Transverse colon (tissue), 4 donors: ENCODE results near the gene RPS6KB1. TPM values are rescaled to one million over a fixed set of nuclear protein-coding genes. Genes with fewer than 3 reads are reported as not detected.
"Not testable (repeated sequence)": the region's sequence is repeated elsewhere in the genome, so short reads cannot be mapped to it uniquely, and the experiment has no call there.

ENCODE experiments used
- DNase-seq: peaks from one replicate; pipeline ENCODE4 v3.0.0-alpha.2; 2019
- H3K27ac ChIP-seq, 4 donors: fragments of 200-600 bp; sonication (generic); 2 replicates each; pipeline ENCODE4 v1.5.1; 2016 to 2018; ENCODE audit warnings: inconsistent platforms in 4 of 4
- H3K27me3 ChIP-seq: fragments of 200-600 bp; sonication (generic); 2 replicates; pipeline ENCODE4 v1.5.1; 2017; ENCODE audit warnings: inconsistent platforms
- H3K36me3 ChIP-seq, 4 donors: fragments of 200-600 bp; sonication (generic); 2 replicates each; pipeline ENCODE4 v1.5.1; 2017 to 2019; ENCODE audit warnings: inconsistent platforms in 4 of 4
- H3K4me1 ChIP-seq, 4 donors: fragments of 200-600 bp; sonication (generic); 2 replicates each; pipeline ENCODE4 v1.5.1; 2017 to 2020; ENCODE audit warnings: inconsistent platforms in 4 of 4
- H3K4me3 ChIP-seq, 4 donors: fragments of 200-600 bp; sonication (generic); 1 replicate in 1 of 4; 2 replicates in 3 of 4; pipeline versions ENCODE4 v1.5.1 to v1.6.1; 2017 to 2019; ENCODE audit warnings: inconsistent platforms in 4 of 4
- H3K9me3 ChIP-seq, 2 donors: fragments of 200-600 bp; sonication (generic); 2 replicates each; pipeline ENCODE4 v1.5.1; 2017 to 2019; ENCODE audit warnings: inconsistent platforms in 2 of 2
- EP300 ChIP-seq: sonication (generic); formaldehyde crosslinking; IDR thresholded peaks from one replicate; pipeline ENCODE4 v1.6.1; 2017; ENCODE audit warnings: antibody characterized with exemption, low read depth
- POLR2A ChIP-seq: fragments of 450-650 bp; IDR thresholded peaks from one replicate; pipeline ENCODE4 v1.6.1; 2016; ENCODE audit warnings: antibody characterized with exemption, mild to moderate bottlenecking, moderate library complexity
- POLR2AphosphoS5 ChIP-seq, 3 donors: sonication (generic); formaldehyde crosslinking; IDR thresholded peaks; one replicate each; pipeline ENCODE4 v1.6.1; 2016; ENCODE audit warnings: antibody characterized with exemption in 3 of 3
- WGBS, 2 donors: methylation state at CpG; one replicate each; pipeline ENCODE4 v1.1.5; 2018; ENCODE audit warnings: low coverage in 1 of 2; 5-methylcytosine and 5-hydroxymethylcytosine counted together
- in situ Hi-C, 4 donors: fragments of 200-750 bp; cut with MboI; loops; one replicate each; pipeline versions ENCODE4 v1.15.0 to v1.15.1; 2017; ENCODE audit warnings: low sequenced_read_pairs in 3 of 4, low pct_ligation_motif_present in 1 of 4, low pct_unique_long_range_greater_than_20kb in 1 of 4
- intact Hi-C: fragments of 100-400 bp; cut with DNase I; formaldehyde crosslinking; loops from one replicate; pipeline ENCODE4 v1.15.1; 2023; ENCODE audit warnings: low total_unique reads
- total RNA-seq, 4 donors: library from RNA; depleted of rRNA; stranded (reverse); fragments of >200 nt; gene quantifications; one replicate each; pipeline ENCODE4 v1.1.0, GENCODE V29; 2016
- TF ChIP-seq, protein P1 (sequence below), 5 experiments: fragments of 200-600 bp in 3 of 5; fragments of 450-650 bp in 2 of 5; sonication (generic) in 3 of 5; IDR thresholded peaks; 1 replicate in 2 of 5; 2 replicates in 3 of 5; pipeline ENCODE4 v1.5.1; 2016 to 2017; ENCODE audit warnings: antibody characterized with exemption in 5 of 5, inconsistent platforms in 3 of 5, mild to moderate bottlenecking in 2 of 5, moderate library complexity in 1 of 5

The RPS6KB1 gene
- total RNA-seq, 4 donors from 2014 or later = 18.3 to 51.3 (median 28.1) TPM

DNA sequence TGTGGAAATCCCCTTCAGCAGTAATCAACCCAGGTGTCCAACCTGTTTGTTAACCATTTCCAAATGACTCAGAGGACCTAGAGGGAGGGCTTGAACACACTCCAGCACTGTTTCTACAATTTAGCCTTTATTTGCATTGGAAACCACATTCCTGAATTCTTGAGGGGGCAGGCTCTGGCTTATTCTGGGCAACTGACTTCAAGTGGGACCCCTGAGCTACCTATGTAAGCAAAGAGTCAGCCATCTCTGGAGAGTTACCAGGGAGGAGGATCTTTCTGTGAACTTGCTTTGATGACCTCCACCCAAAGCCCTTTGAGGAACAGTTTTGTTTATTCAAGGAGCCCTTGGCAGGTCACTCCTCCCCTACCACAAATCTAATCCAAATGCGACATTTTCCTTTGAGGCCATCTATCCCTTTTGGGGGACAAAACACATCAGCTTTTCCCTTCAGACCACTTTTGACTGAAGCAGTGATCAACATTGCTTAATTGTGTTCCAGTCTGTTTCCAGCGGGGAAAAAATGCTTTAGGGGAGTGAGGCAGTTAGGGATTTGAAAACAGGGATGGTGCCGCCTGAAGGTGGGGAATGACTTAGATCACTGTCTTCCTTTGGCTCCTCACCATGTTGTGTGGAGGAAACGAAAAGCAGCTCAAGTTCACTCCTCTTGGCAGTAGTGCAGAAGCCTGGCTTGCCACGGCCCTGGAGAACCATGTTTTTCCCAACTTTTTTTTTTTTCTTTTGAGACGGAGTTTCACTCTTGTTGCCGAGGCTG is 46.3 kb upstream of the RPS6KB1 start:
- intact Hi-C loops = no loop called here
- H3K27me3 ChIP-seq = no peaks in the 10 kb centered on the region
- in situ Hi-C loops = no loop called here
- 7 to 24% methylated on average over 4 to 7 of the region's 7 CpGs for WGBS, 2 donors
- H3K27ac ChIP-seq = peak overlapping the region; percentile 91 to 99 (median 95)
- no peak for TF ChIP-seq EP300
- TF ChIP-seq POLR2AphosphoS5 (IDR thresholded peaks at IDR 0.05) = peak in 2 of 3 donors; percentile 58 to 66
- TF ChIP-seq POLR2A = peak; percentile 13
- TF ChIP-seq, protein P1, sequence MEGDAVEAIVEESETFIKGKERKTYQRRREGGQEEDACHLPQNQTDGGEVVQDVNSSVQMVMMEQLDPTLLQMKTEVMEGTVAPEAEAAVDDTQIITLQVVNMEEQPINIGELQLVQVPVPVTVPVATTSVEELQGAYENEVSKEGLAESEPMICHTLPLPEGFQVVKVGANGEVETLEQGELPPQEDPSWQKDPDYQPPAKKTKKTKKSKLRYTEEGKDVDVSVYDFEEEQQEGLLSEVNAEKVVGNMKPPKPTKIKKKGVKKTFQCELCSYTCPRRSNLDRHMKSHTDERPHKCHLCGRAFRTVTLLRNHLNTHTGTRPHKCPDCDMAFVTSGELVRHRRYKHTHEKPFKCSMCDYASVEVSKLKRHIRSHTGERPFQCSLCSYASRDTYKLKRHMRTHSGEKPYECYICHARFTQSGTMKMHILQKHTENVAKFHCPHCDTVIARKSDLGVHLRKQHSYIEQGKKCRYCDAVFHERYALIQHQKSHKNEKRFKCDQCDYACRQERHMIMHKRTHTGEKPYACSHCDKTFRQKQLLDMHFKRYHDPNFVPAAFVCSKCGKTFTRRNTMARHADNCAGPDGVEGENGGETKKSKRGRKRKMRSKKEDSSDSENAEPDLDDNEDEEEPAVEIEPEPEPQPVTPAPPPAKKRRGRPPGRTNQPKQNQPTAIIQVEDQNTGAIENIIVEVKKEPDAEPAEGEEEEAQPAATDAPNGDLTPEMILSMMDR (IDR thresholded peaks at IDR 0.05) = peak in 1 of 5 experiments; percentile 14
- no peaks in the 10 kb centered on the region for H3K36me3 ChIP-seq
- peak overlapping the region in 1 of 4 donors; percentile 10 for H3K4me3 ChIP-seq
- H3K4me1 ChIP-seq = peaks cover 35 to 96% (median 84%) of the 10 kb centered on the region in 4 donors
- peak; percentile 51 for DNase-seq
- no peaks in the 10 kb centered on the region for H3K9me3 ChIP-seq

DNA sequence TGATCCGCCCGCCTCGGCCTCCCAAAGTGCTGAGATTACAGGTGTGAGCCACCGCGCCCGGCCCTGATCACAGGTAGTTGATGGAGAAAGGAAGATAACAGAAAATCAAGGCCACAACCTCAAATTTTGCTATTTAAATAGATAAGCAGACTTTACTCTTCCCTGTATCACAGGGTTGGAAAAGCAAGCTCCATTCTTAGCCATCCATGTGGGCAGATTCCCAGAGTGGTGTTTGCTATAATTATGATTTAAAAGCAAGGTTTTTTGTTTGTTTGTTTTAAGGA is 44.6 kb upstream of the RPS6KB1 start:
- peaks cover 47 to 98% (median 91%) of the 10 kb centered on the region in 4 donors for H3K4me1 ChIP-seq
- no peaks in the 10 kb centered on the region for H3K36me3 ChIP-seq
- WGBS, 2 donors = 68% methylated on average over 6 of the region's 6 CpGs; no CpG with 5 or more reads in 1 of the 2 donors
- no peak for DNase-seq
- TF ChIP-seq EP300 (no peak), POLR2AphosphoS5 (IDR thresholded peaks at IDR 0.05) (no peak), POLR2A (no peak)
- TF ChIP-seq, protein P1 (IDR thresholded peaks at IDR 0.05) = no peak
- in situ Hi-C loops (no loop called here), intact Hi-C loops (no loop called here)
- peak overlapping the region in 2 of 4 donors; percentile 6 to 35 for H3K4me3 ChIP-seq
- H3K27ac ChIP-seq = peak overlapping the region; percentile 91 to 99 (median 95)
- H3K27me3 ChIP-seq = no peaks in the 10 kb centered on the region
- H3K9me3 ChIP-seq = no peaks in the 10 kb centered on the region

DNA sequence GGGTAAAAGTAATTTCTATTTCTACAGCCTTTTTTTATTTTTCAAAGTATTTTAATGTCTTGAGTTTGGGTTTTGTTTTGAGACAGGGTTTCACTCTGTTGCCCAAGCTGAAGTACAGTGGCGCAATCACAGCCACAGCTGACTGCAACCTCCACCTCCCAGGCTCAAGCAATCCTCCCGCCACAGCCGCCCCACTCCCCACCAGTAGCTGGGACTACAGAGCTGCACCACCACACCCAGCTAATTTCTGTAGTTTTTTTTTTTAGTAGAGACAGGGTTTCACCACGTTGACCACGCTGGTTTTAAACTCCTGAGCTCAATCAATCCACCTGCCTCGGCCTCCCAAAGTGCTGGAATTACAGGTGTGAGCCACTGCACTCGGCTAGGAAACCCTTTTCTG is 44.1 kb upstream of the RPS6KB1 start:
- H3K27me3 ChIP-seq = no peaks in the 10 kb centered on the region
- H3K27ac ChIP-seq = peak overlapping the region; percentile 91 to 99 (median 95)
- H3K4me3 ChIP-seq = peak overlapping the region in 2 of 4 donors; percentile 2 to 35
- no peaks in the 10 kb centered on the region for H3K9me3 ChIP-seq
- peaks cover 52 to 98% (median 94%) of the 10 kb centered on the region in 4 donors for H3K4me1 ChIP-seq
- in situ Hi-C loops (no loop called here), intact Hi-C loops (no loop called here)
- WGBS, 2 donors = 28 to 34% methylated on average over 7 of the region's 7 CpGs
- peak; percentile 81 for DNase-seq
- H3K36me3 ChIP-seq = no peaks in the 10 kb centered on the region
- TF ChIP-seq, protein P1 (IDR thresholded peaks at IDR 0.05) = no peak
- TF ChIP-seq POLR2A = peak; percentile 24
- peak; percentile 1 to 52 (median 24) for TF ChIP-seq POLR2AphosphoS5 (IDR thresholded peaks at IDR 0.05)

DNA sequence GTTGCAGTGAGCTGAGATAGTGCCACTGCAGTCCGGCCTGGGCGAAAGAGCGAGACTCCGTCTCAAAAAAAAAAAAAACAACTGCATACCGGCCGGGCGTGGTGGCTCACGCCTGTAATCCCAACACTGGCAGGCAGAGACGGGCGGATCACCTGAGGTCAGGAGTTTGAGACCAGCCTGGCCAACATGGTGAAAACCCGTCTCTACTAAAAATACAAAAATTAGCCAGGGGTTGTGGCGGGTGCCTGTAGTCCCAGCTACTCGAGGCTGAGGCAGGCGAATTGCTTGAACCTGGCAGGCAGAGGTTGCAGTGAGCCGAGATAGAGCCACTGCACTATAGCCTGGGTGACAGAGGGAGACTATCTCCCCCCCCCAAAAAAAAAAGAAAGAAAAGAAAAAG is 42.6 kb upstream of the RPS6KB1 start:
- H3K4me3 ChIP-seq, H3K36me3 ChIP-seq, intact Hi-C loops, H3K9me3 ChIP-seq, DNase-seq, in situ Hi-C loops, H3K27me3 ChIP-seq: not testable (repeated sequence)
- H3K27ac ChIP-seq = peak overlapping the region; percentile 91 to 99 (median 95)
- H3K4me1 ChIP-seq = peaks cover 49 to 97% (median 84%) of the 10 kb centered on the region in 4 donors
- TF ChIP-seq, protein P1 (IDR thresholded peaks at IDR 0.05) = peak in 1 of 5 experiments; percentile 3
- WGBS, 2 donors = 49 to 86% methylated on average over 10 to 15 of the region's 15 CpGs
